Right atrium auricular region (tissue), 2 donors: ENCODE data around the gene NAGK. TPM values are rescaled to one million over a fixed set of nuclear protein-coding genes. Genes with fewer than 3 reads are reported as not detected.

Experiments
- DNase-seq: peaks from one replicate; pipeline ENCODE4 v3.0.0-alpha.2; 2019; ENCODE audit warnings: low spot score
- H3K27ac ChIP-seq, 2 donors: fragments of 200-600 bp; sonication (generic); 1 replicate in 1 of 2; 2 replicates in 1 of 2; pipeline ENCODE4 v1.5.1; 2016 to 2019
- H3K27me3 ChIP-seq, 2 donors: fragments of 200-600 bp; sonication (generic); one replicate each; pipeline versions ENCODE4 v1.5.1 to v1.6.0; 2017 to 2019
- H3K36me3 ChIP-seq: fragments of 200-600 bp; sonication (generic); one replicate; pipeline ENCODE4 v1.5.1; 2016
- H3K4me1 ChIP-seq, 2 donors: fragments of 200-600 bp; sonication (generic); one replicate each; pipeline versions ENCODE4 v1.5.1 to v1.6.0; 2017 to 2019
- H3K4me3 ChIP-seq, 2 donors: fragments of 200-600 bp; sonication (generic); 1 replicate in 1 of 2; 2 replicates in 1 of 2; pipeline ENCODE4 v1.5.1; 2017 to 2019; ENCODE audit warnings: mild to moderate bottlenecking in 1 of 2, moderate library complexity in 1 of 2
- H3K9me3 ChIP-seq, 2 donors: fragments of 200-600 bp; sonication (generic); one replicate each; pipeline ENCODE4 v1.5.1; 2019
- total RNA-seq, 2 donors: library from RNA; depleted of rRNA; stranded (reverse); fragments of >200 nt; gene quantifications; one replicate each; pipeline ENCODE4 v1.1.0, GENCODE V29; 2016
- TF ChIP-seq, protein P1 (sequence below), 2 donors: fragments of 200-600 bp; sonication (generic); IDR thresholded peaks; one replicate each; pipeline ENCODE4 v1.5.1; 2019; ENCODE audit warnings: antibody characterized with exemption in 2 of 2

NAGK gene
- total RNA-seq, 2 donors from 2014 or later: 30.4 to 45.5 TPM

DNA sequence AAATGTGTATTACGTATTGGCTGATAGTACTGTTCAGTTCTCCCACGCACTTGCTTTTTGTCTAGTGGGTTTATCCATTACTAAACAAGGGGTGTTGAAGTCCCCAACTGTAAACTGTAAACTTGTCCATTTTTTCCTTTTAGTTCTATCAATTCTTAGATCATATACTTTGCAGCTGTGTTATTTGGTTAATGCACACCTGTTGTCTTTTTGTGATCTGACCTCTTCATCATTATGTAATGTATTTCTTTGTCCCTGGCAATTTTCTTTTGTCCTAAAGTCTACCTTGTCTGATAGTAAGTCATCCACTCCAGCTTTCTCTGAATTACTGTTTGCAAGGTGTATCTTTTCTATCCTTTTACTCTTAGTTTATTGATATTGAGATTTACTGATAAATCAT, 39.6 kb downstream of the NAGK start:
- Histone ChIP-seq H3K4me3 (no peak overlapping the region), H3K36me3 (peaks cover 11% of the 10 kb centered on the region), H3K27ac (no peak overlapping the region), H3K4me1 (no peaks in the 10 kb centered on the region), H3K9me3 (no peaks in the 10 kb centered on the region), H3K27me3 (no peaks in the 10 kb centered on the region)
- no peak for DNase-seq
- TF ChIP-seq, protein P1, sequence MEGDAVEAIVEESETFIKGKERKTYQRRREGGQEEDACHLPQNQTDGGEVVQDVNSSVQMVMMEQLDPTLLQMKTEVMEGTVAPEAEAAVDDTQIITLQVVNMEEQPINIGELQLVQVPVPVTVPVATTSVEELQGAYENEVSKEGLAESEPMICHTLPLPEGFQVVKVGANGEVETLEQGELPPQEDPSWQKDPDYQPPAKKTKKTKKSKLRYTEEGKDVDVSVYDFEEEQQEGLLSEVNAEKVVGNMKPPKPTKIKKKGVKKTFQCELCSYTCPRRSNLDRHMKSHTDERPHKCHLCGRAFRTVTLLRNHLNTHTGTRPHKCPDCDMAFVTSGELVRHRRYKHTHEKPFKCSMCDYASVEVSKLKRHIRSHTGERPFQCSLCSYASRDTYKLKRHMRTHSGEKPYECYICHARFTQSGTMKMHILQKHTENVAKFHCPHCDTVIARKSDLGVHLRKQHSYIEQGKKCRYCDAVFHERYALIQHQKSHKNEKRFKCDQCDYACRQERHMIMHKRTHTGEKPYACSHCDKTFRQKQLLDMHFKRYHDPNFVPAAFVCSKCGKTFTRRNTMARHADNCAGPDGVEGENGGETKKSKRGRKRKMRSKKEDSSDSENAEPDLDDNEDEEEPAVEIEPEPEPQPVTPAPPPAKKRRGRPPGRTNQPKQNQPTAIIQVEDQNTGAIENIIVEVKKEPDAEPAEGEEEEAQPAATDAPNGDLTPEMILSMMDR (IDR thresholded peaks at IDR 0.05): no peak

DNA sequence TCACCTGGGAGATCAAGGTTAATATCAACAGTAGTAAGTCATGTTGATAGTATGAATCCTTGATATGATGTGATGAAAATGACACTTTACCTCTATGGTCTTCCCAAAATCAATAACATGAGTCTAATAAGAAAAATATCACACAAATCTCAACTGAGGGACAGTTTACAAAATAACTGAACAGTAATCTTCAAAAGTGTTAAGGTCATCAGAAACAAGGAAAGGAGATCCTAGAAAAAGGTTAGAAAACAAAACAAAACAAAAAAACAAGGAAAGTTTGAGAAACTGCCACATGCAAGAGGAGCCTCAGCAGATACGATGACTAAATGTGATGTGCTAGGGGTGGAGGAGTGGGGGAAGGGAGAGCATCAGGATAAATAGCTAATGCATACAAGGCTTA, 45.4 kb downstream of the NAGK start:
- no peak for DNase-seq
- Histone ChIP-seq H3K27ac (no peak overlapping the region), H3K4me3 (no peak overlapping the region), H3K9me3 (no peaks in the 10 kb centered on the region), H3K4me1 (no peaks in the 10 kb centered on the region), H3K36me3 (peaks cover 32% of the 10 kb centered on the region), H3K27me3 (no peaks in the 10 kb centered on the region)
- TF ChIP-seq, protein P1 (IDR thresholded peaks at IDR 0.05): no peak

DNA sequence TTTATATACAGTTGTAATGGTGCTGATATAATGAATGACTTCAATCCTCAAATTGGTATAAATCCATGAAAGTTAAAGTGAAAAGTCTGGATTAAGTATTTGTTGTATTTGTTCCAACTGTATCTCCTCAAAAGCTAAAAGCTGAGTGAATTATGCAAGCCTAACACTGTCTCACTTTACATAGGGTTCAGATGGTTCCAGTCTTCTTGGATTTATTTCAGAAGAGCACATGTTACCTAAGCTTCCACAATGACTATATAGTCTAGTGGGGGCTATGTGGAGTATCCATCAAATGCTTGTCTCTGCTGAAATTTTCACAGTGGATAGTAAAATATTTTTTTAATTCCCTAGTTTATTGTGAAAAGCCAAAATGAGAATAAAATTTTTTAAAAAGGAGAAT, 48.6 kb downstream of the NAGK start:
- peaks cover 27% of the 10 kb centered on the region for H3K36me3 ChIP-seq
- no peaks in the 10 kb centered on the region for H3K27me3 ChIP-seq
- H3K9me3 ChIP-seq: no peaks in the 10 kb centered on the region
- TF ChIP-seq, protein P1 (IDR thresholded peaks at IDR 0.05): no peak
- H3K27ac ChIP-seq: no peak overlapping the region
- no peak overlapping the region for H3K4me3 ChIP-seq
- no peaks in the 10 kb centered on the region for H3K4me1 ChIP-seq
- DNase-seq: no peak

DNA sequence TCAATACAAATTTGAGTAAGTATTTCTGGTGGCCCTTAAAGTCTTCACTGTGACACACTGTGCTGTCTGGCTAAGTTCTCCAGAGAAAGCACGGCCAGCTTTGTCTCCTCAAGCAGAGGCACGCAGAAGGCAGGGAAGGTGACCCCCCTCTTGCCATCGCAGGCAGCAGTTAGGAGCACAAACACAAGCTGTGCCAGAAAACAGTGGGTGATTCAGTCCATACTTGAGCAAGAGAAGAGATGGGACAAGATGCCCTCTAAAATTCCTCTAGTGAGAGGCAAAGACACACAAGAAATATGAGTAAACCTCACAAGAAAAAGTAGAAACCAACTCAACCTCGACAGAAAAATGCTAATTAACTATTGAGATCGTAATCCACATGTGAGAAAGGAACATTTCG, 51.7 kb downstream of the NAGK start:
- H3K9me3 ChIP-seq: no peaks in the 10 kb centered on the region
- TF ChIP-seq, protein P1 (IDR thresholded peaks at IDR 0.05): no peak
- H3K27me3 ChIP-seq: no peaks in the 10 kb centered on the region
- H3K36me3 ChIP-seq: peaks cover 24% of the 10 kb centered on the region
- no peak overlapping the region for H3K4me3 ChIP-seq
- DNase-seq: no peak
- no peak overlapping the region for H3K27ac ChIP-seq
- no peaks in the 10 kb centered on the region for H3K4me1 ChIP-seq

DNA sequence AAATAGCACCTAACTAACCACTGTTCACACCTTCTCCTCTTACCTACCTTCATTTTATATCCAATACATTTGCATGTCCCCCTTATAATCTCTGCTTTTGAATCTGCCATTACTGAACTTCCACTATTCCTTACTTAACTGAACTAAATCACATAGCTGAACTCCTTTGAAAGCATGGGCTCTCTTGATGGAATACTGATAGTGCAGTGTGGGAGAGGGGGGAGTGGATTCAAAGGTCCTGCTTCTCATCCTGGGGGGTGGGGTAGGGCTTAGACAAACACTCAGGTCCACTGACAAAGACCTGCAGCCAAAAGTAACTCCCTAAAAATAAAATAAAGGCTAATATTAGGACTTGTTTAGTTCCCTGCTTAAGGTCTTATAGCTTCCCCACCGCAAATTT, 53.0 kb downstream of the NAGK start:
- no peaks in the 10 kb centered on the region for H3K9me3 ChIP-seq
- TF ChIP-seq, protein P1 (IDR thresholded peaks at IDR 0.05): no peak
- peaks cover 19% of the 10 kb centered on the region for H3K36me3 ChIP-seq
- DNase-seq: no peak
- no peaks in the 10 kb centered on the region for H3K4me1 ChIP-seq
- no peak overlapping the region for H3K27ac ChIP-seq
- no peak overlapping the region for H3K4me3 ChIP-seq
- no peaks in the 10 kb centered on the region for H3K27me3 ChIP-seq
